ENCODE results near the gene KDM6A. TPM values are rescaled to one million over a fixed set of nuclear protein-coding genes. Genes with fewer than 3 reads are reported as not detected.

The KDM6A gene
- polyA plus RNA-seq, 1 donor (not counting 4 experiments of a cell fraction or from before 2014, with no cell fraction given): 64.2 TPM

DNA sequence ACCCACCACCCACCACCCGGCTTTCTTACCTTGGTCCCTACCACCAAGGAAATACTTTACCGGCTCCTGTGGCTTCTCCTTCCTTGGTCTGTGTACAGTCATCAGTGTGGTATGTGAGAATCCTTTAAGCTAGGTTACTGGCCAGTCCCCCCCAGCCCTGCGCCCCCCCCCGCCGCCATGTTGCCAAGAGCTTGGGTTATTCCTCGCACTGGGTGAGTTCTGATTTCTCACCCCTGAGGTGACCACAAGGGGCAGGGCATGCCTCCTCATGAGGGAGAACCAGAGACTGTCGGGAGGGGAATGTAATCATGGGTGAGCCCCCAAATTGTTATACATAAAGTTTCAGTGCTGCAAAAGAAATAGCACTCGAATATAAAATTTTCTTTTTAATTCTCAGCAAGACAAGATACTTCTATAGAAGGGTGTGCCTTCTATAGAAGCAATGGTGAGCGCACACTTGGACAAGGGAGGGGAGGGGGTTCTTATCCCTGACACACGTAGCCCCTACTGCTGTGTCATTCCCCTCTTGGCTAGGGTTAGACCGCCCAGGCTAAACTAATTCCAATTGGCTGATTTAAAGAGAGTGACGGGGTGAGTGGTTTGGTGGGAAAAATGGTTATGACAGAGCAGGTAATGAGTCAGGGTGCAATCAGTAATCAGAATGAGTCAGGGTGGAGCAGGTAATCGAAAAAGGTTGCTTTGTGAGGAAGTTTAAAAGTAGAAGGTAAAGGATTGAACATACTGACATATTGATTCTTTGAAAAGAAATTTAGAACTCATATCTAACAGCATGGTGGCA, 133.2 kb downstream of the KDM6A start:
- Histone ChIP-seq H3K27me3 (ENCODE audit: control insufficient read depth, extremely low read depth, insufficient read depth, low read length) (no peaks in the 10 kb centered on the region), H3K36me3 (ENCODE audit: control insufficient read depth in 2 of 2, extremely low read depth in 1 of 2, insufficient read depth in 2 of 2, low read length in 2 of 2) (peaks cover 0 to 2% of the 10 kb centered on the region in 2 experiments), H3K4me1 (ENCODE audit: control insufficient read depth, extremely low read depth, insufficient read depth, low read length) (peaks cover 27% of the 10 kb centered on the region), H3K4me3 (ENCODE audit: control insufficient read depth in 2 of 3, extremely low read depth in 1 of 3, insufficient read depth in 2 of 3, low read depth in 1 of 3, low read length in 3 of 3) (no peak overlapping the region), H4K20me1 (ENCODE audit: control insufficient read depth, extremely low read depth, insufficient read depth, low read length) (no peaks in the 10 kb centered on the region), H3K79me2 (ENCODE audit: control insufficient read depth, insufficient read depth, low read length) (peaks cover 64% of the 10 kb centered on the region), H3K27ac (ENCODE audit: control insufficient read depth, insufficient read depth, low read length) (peak overlapping the region; percentile 51), H2AFZ (ENCODE audit: control insufficient read depth, low read length) (no peak overlapping the region), H3K9ac (ENCODE audit: control insufficient read depth, extremely low read depth, insufficient read depth, low read length) (no peak overlapping the region), H3K4me2 (ENCODE audit: control insufficient read depth, extremely low read depth, insufficient read depth, low read depth, low read length) (no peak overlapping the region), H3K9me3 (ENCODE audit: control insufficient read depth, low read depth, low read length) (no peaks in the 10 kb centered on the region), H3K9me1 (ENCODE audit: control insufficient read depth, extremely low read depth, insufficient read depth, low read length) (no peaks in the 10 kb centered on the region)
- dilution Hi-C loops (cut with MboI; ENCODE audit: extremely low pct_ligation_motif_present, low sequenced_read_pairs): no loop called here
- peak; percentile 28 for DNase-seq (ENCODE audit: low read depth, low spot score)
- no peak for FAIRE-seq
- no peak for TF ChIP-seq EZH2 (IDR thresholded peaks at IDR 0.05; ENCODE audit: low read length)
- TF ChIP-seq, protein P1, sequence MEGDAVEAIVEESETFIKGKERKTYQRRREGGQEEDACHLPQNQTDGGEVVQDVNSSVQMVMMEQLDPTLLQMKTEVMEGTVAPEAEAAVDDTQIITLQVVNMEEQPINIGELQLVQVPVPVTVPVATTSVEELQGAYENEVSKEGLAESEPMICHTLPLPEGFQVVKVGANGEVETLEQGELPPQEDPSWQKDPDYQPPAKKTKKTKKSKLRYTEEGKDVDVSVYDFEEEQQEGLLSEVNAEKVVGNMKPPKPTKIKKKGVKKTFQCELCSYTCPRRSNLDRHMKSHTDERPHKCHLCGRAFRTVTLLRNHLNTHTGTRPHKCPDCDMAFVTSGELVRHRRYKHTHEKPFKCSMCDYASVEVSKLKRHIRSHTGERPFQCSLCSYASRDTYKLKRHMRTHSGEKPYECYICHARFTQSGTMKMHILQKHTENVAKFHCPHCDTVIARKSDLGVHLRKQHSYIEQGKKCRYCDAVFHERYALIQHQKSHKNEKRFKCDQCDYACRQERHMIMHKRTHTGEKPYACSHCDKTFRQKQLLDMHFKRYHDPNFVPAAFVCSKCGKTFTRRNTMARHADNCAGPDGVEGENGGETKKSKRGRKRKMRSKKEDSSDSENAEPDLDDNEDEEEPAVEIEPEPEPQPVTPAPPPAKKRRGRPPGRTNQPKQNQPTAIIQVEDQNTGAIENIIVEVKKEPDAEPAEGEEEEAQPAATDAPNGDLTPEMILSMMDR (optimal IDR thresholded peaks at IDR 0.05 in 1 of 3, IDR thresholded peaks at IDR 0.05 in 1 of 3, conservative IDR thresholded peaks at IDR 0.05 in 1 of 3; ENCODE audit: extremely low read depth in 1 of 3, insufficient read depth in 2 of 3, low read length in 3 of 3): no peak

DNA sequence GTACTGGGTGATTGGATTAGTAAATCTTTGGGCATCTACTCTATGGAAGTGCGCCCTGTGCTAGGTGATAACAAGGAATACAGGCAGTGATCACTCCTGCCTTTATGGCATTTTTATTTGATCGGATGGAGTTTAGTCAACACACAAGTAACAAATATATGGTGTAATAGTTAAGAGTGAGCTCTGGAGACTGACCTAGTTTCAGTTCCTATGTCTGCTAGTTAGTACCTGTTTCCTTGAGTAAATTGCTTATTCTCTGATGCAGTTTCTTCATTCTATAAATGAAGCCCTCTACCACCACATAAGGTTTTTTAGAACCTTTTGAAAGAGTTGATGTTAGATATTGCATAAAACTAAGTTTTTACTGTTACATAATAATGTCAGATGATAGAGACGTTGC, 134.6 kb downstream of the KDM6A start:
- no peak overlapping the region for H3K27ac ChIP-seq (ENCODE audit: control insufficient read depth, insufficient read depth, low read length)
- no peak for TF ChIP-seq EZH2 (IDR thresholded peaks at IDR 0.05; ENCODE audit: low read length)
- TF ChIP-seq, protein P1 (optimal IDR thresholded peaks at IDR 0.05 in 1 of 3, IDR thresholded peaks at IDR 0.05 in 1 of 3, conservative IDR thresholded peaks at IDR 0.05 in 1 of 3; ENCODE audit: extremely low read depth in 1 of 3, insufficient read depth in 2 of 3, low read length in 3 of 3): no peak
- no peaks in the 10 kb centered on the region for H4K20me1 ChIP-seq (ENCODE audit: control insufficient read depth, extremely low read depth, insufficient read depth, low read length)
- H3K4me3 ChIP-seq (ENCODE audit: control insufficient read depth in 2 of 3, extremely low read depth in 1 of 3, insufficient read depth in 2 of 3, low read depth in 1 of 3, low read length in 3 of 3): no peak overlapping the region
- no peak for DNase-seq (ENCODE audit: low read depth, low spot score)
- FAIRE-seq: no peak
- peaks cover 23% of the 10 kb centered on the region for H3K4me1 ChIP-seq (ENCODE audit: control insufficient read depth, extremely low read depth, insufficient read depth, low read length)
- H3K9me3 ChIP-seq (ENCODE audit: control insufficient read depth, low read depth, low read length): no peaks in the 10 kb centered on the region
- no peak overlapping the region for H3K4me2 ChIP-seq (ENCODE audit: control insufficient read depth, extremely low read depth, insufficient read depth, low read depth, low read length)
- no peak overlapping the region for H2AFZ ChIP-seq (ENCODE audit: control insufficient read depth, low read length)
- no peaks in the 10 kb centered on the region for H3K27me3 ChIP-seq (ENCODE audit: control insufficient read depth, extremely low read depth, insufficient read depth, low read length)
- H3K36me3 ChIP-seq (ENCODE audit: control insufficient read depth in 2 of 2, extremely low read depth in 1 of 2, insufficient read depth in 2 of 2, low read length in 2 of 2): peaks cover 0 to 4% of the 10 kb centered on the region in 2 experiments
- no peak overlapping the region for H3K9ac ChIP-seq (ENCODE audit: control insufficient read depth, extremely low read depth, insufficient read depth, low read length)
- peaks cover 64% of the 10 kb centered on the region for H3K79me2 ChIP-seq (ENCODE audit: control insufficient read depth, insufficient read depth, low read length)
- dilution Hi-C loops (cut with MboI; ENCODE audit: extremely low pct_ligation_motif_present, low sequenced_read_pairs): no loop called here
- H3K9me1 ChIP-seq (ENCODE audit: control insufficient read depth, extremely low read depth, insufficient read depth, low read length): no peaks in the 10 kb centered on the region
